Measurements from ENCODE around the gene DNAI1.

DNAI1 gene

GRCh38 chr9:34458013-34458958 lies at the start of gene DNAI1, which contains the start of gene FAM219A:
DNAI1 (plus strand) TSS chr9:34458805; CDS start chr9:34459006, 201 bp downstream.
FAM219A (minus strand) TSS chr9:34458570; CDS start chr9:34458263, 307 bp downstream.
- no peaks in the 10 kb centered on the region for H3F3A ChIP-seq (ENCODE audit: insufficient read depth)
- H3K9me2 ChIP-seq (replicated peaks; ENCODE audit: insufficient read depth, low read length): no peaks in the 10 kb centered on the region
- peak within 1 kb of the TSS; percentile 56 for H3K4me3 ChIP-seq (ENCODE audit: insufficient read depth, low read length, poor library complexity, severe bottlenecking)
- H3K9ac ChIP-seq (ENCODE audit: low read length): peak within 1 kb of the TSS; percentile 54
- no peaks in the 10 kb centered on the region for H4K20me1 ChIP-seq (ENCODE audit: low read depth, low read length)
- no peaks in the 10 kb centered on the region; the same call in 1 of the 2 replicates for H3K27me3 ChIP-seq (ENCODE audit: low read length)
- no peak within 1 kb of the TSS for H3K27ac ChIP-seq (ENCODE audit: low read depth, low read length)
- no peaks in the 10 kb centered on the region for H3K36me3 ChIP-seq (ENCODE audit: low read length)
- H3K4me2 ChIP-seq (ENCODE audit: low read depth, low read length, poor library complexity, severe bottlenecking): peak within 1 kb of the TSS; percentile 72
- H3K9me3 ChIP-seq (ENCODE audit: insufficient read depth, low read length): no peaks in the 10 kb centered on the region
- H2AFZ ChIP-seq (ENCODE audit: low read depth, low read length, severe bottlenecking): peak within 1 kb of the TSS; percentile 73
- TF ChIP-seq EZH2phosphoT487 (conservative IDR thresholded peaks at IDR 0.05; ENCODE audit: low read length) (no peak), CTCF (IDR thresholded peaks at IDR 0.05; ENCODE audit: insufficient read depth, low read length, poor library complexity, severe bottlenecking) (no peak)
- no peaks in the 10 kb centered on the region for H3K79me2 ChIP-seq (ENCODE audit: insufficient read depth, low read length)

- Histone ChIP-seq H3K4me2 (ENCODE audit: low read depth, low read length, poor library complexity, severe bottlenecking) (no peak overlapping the region), H3K36me3 (ENCODE audit: low read length) (no peaks in the 10 kb centered on the region), H3K9ac (ENCODE audit: low read length) (no peak overlapping the region), H3K27ac (ENCODE audit: low read depth, low read length) (no peak overlapping the region), H3K79me2 (ENCODE audit: insufficient read depth, low read length) (no peaks in the 10 kb centered on the region), H3K9me2 (replicated peaks; ENCODE audit: insufficient read depth, low read length) (no peaks in the 10 kb centered on the region), H3F3A (ENCODE audit: insufficient read depth) (no peaks in the 10 kb centered on the region), H4K20me1 (ENCODE audit: low read depth, low read length) (no peaks in the 10 kb centered on the region), H2AFZ (ENCODE audit: low read depth, low read length, severe bottlenecking) (no peak overlapping the region), H3K4me3 (ENCODE audit: insufficient read depth, low read length, poor library complexity, severe bottlenecking) (no peak overlapping the region), H3K9me3 (ENCODE audit: insufficient read depth, low read length) (no peaks in the 10 kb centered on the region), H3K27me3 (ENCODE audit: low read length) (no peaks in the 10 kb centered on the region)
- TF ChIP-seq CTCF (IDR thresholded peaks at IDR 0.05; ENCODE audit: insufficient read depth, low read length, poor library complexity, severe bottlenecking) (no peak), EZH2phosphoT487 (conservative IDR thresholded peaks at IDR 0.05; ENCODE audit: low read length) (no peak)
Observed at GRCh38 chr9:34409154-34409553, 49.5 kb upstream of the DNAI1 start.

GRCh38 chr9:34412336-34412735 lies 46.3 kb upstream of the DNAI1 start:
- Histone ChIP-seq H3F3A (ENCODE audit: insufficient read depth) (no peaks in the 10 kb centered on the region), H3K79me2 (ENCODE audit: insufficient read depth, low read length) (no peaks in the 10 kb centered on the region), H3K9ac (ENCODE audit: low read length) (no peak overlapping the region), H3K9me3 (ENCODE audit: insufficient read depth, low read length) (no peaks in the 10 kb centered on the region), H3K27ac (ENCODE audit: low read depth, low read length) (no peak overlapping the region), H3K4me2 (ENCODE audit: low read depth, low read length, poor library complexity, severe bottlenecking) (no peak overlapping the region), H3K27me3 (ENCODE audit: low read length) (no peaks in the 10 kb centered on the region), H3K4me3 (ENCODE audit: insufficient read depth, low read length, poor library complexity, severe bottlenecking) (no peak overlapping the region), H4K20me1 (ENCODE audit: low read depth, low read length) (0 out of 2 replicates have a peak, but pooled peaks cover 3% of the 10 kb centered on the region), H2AFZ (ENCODE audit: low read depth, low read length, severe bottlenecking) (no peak overlapping the region), H3K36me3 (ENCODE audit: low read length) (no peaks in the 10 kb centered on the region), H3K9me2 (replicated peaks; ENCODE audit: insufficient read depth, low read length) (no peaks in the 10 kb centered on the region)
- no peak for TF ChIP-seq EZH2phosphoT487 (conservative IDR thresholded peaks at IDR 0.05; ENCODE audit: low read length)
- TF ChIP-seq CTCF (IDR thresholded peaks at IDR 0.05; ENCODE audit: insufficient read depth, low read length, poor library complexity, severe bottlenecking): no peak

All from SU-DHL-6 (cell line).